ENCODE data around the gene PDE4D. TPM values are rescaled to one million over a fixed set of nuclear protein-coding genes. Genes with fewer than 3 reads are reported as not detected.

Gene PDE4D
- total and polyA plus RNA-seq, 2 donors (not counting 3 experiments of a cell fraction or from before 2014, with no cell fraction given): 34.5 to 51.2 TPM

- peak; percentile 75 for DNase-seq (ENCODE audit: low read depth, low spot score)
- BruUV-seq (replicated peaks): no TSS peak
- FAIRE-seq: peak; percentile 90
- Histone ChIP-seq H3K9me3 (replicated peaks; ENCODE audit: control insufficient read depth, insufficient read depth, low read length) (no peaks in the 10 kb centered on the region), H3K4me3 (replicated peaks in 1 of 3; ENCODE audit: insufficient read depth in 1 of 3, low read depth in 1 of 3, low read length in 3 of 3) (peak overlapping the region in 1 of 3 experiments; percentile 39), H3K79me2 (ENCODE audit: control insufficient read depth, insufficient read depth, low read length) (no peaks in the 10 kb centered on the region), H3K27me3 (ENCODE audit: control insufficient read depth in 2 of 2, insufficient read depth in 2 of 2, low read length in 2 of 2) (no peaks in the 10 kb centered on the region), H4K20me1 (replicated peaks; ENCODE audit: control insufficient read depth, extremely low read depth, insufficient read depth, low read length) (no peaks in the 10 kb centered on the region), H3K9me1 (replicated peaks; ENCODE audit: control insufficient read depth, extremely low read depth, insufficient read depth, low read length) (no peaks in the 10 kb centered on the region), H3K4me1 (ENCODE audit: control insufficient read depth, extremely low read depth, insufficient read depth, low read length) (peaks cover 29% of the 10 kb centered on the region), H2AFZ (ENCODE audit: low read depth, low read length) (peak overlapping the region; percentile 45), H3K27ac (ENCODE audit: insufficient read depth, low read depth, low read length) (peak overlapping the region; percentile 78), H3K9ac (replicated peaks; ENCODE audit: extremely low read depth, insufficient read depth, low read length) (peak overlapping the region; percentile 20), H3K4me2 (ENCODE audit: insufficient read depth, low read length) (peak overlapping the region; percentile 88), H3K36me3 (ENCODE audit: control insufficient read depth in 2 of 2, extremely low read depth in 1 of 2, insufficient read depth in 2 of 2, low read length in 2 of 2) (no peaks in the 10 kb centered on the region)
- dilution Hi-C loops (cut with MboI; ENCODE audit: extremely low pct_ligation_motif_present, low sequenced_read_pairs) (no loop called here), intact Hi-C loops (cut with micrococcal nuclease) (loop anchor here (1.0 to 2.0 kb wide), 2 partner anchors 8 to 45 kb away; no protein-coding TSS in a partner anchor)
- POLR2A ChIA-PET: interaction anchor here (0.7 kb wide), 1 partner anchor 1187 kb away, joined by 3 read pairs; no protein-coding TSS in a partner anchor
- CTCF ChIA-PET: interaction anchor here (1.0 to 5.6 kb wide), 4 partner anchors 8 to 155 kb away, joined by 3 to 29 read pairs (median 16); no protein-coding TSS in a partner anchor
- TF ChIP-seq POLR2A (IDR thresholded peaks at IDR 0.05; ENCODE audit: low read depth, low read length): no peak
- no peak for TF ChIP-seq MAX (IDR thresholded peaks at IDR 0.05; ENCODE audit: insufficient read depth, insufficient read length)
- no peak for TF ChIP-seq CTCF (IDR thresholded peaks at IDR 0.05; ENCODE audit: extremely low read depth in 1 of 2, insufficient read depth in 1 of 2, low read depth in 1 of 2, low read length in 2 of 2)
- peak; percentile 38 for TF ChIP-seq POLR2AphosphoS5 (IDR thresholded peaks at IDR 0.05; ENCODE audit: insufficient read depth, low read depth, low read length)
- TF ChIP-seq JUN (IDR thresholded peaks at IDR 0.05; ENCODE audit: borderline replicate concordance, insufficient read depth, insufficient read length, low read depth): peak; percentile 43
- TF ChIP-seq EZH2 (IDR thresholded peaks at IDR 0.05; ENCODE audit: borderline replicate concordance, low read depth, low read length, severe bottlenecking): no peak
- TF ChIP-seq FOS (IDR thresholded peaks at IDR 0.05; ENCODE audit: borderline replicate concordance, insufficient read depth, low read length): peak; percentile 82
- peak; percentile 22 for TF ChIP-seq GATA2 (IDR thresholded peaks at IDR 0.05; ENCODE audit: insufficient read depth, insufficient read length, low read depth, low read length)
- peak; percentile 13 for TF ChIP-seq MYC (IDR thresholded peaks at IDR 0.05; ENCODE audit: low read depth, low read length)
Measured at GRCh38 chr5:59517926-59518585, 375.5 kb downstream of the PDE4D start.

Data from endothelial cell of umbilical vein (primary cell).